IMR-90 (cell line): ENCODE results near the gene ZNF618. TPM values are rescaled to one million over a fixed set of nuclear protein-coding genes. Genes with fewer than 3 reads are reported as not detected.

Experiments
- ATAC-seq: fragments of 200-7000 bp; cut with Tn5 transposase; 2 replicates; pipeline ENCODE4 v1.9.1; 2020; ENCODE audit warnings: low read depth, mild to moderate bottlenecking, moderate library complexity
- BruUV-seq: library from RNA; stranded (reverse); fragments of 400-500 nt; replicated peaks from 2 replicates; lab custom pipeline; 2021; lab: Mats Ljungman, UMichigan
- CTCF ChIA-PET: fragments of 300-600 bp; formaldehyde crosslinking; extraction: SDS; loops from one replicate; lab custom pipeline; 2021; ENCODE audit warnings: antibody characterized with exemption; lab: Yijun Ruan, JAX
- POLR2A ChIA-PET: fragments of 300-600 bp; sonication (Branson Sonifier 250); formaldehyde crosslinking; loops from one replicate; lab custom pipeline; 2022; ENCODE audit warnings: antibody characterized with exemption; ENCODE audit not compliant: unreplicated experiment; lab: Charles Lee
- DNase-seq: peaks from one replicate; pipeline ENCODE4 v3.0.0; 2013
- H2AFZ ChIP-seq: replicated peaks from 2 replicates; pipeline ENCODE3; 2013; ENCODE audit warnings: low read length, mild to moderate bottlenecking; ENCODE audit not compliant: poor library complexity
- H2AK5ac ChIP-seq: 2 replicates; pipeline ENCODE4 v1.6.1; 2013; ENCODE audit warnings: low read depth, low read length, inconsistent platforms
- H2AK9ac ChIP-seq: replicated peaks from 2 replicates; pipeline ENCODE3; 2013; ENCODE audit warnings: mild to moderate bottlenecking, low read depth, low read length, moderate library complexity; ENCODE audit not compliant: poor library complexity
- H2BK120ac ChIP-seq: 2 replicates; pipeline ENCODE4 v1.6.1; 2013; ENCODE audit warnings: low read depth, low read length, inconsistent platforms
- H2BK15ac ChIP-seq: 3 replicates; pipeline ENCODE4 v1.6.1; 2013; ENCODE audit warnings: low read depth, low read length, inconsistent platforms
- H2BK20ac ChIP-seq: 2 replicates; pipeline ENCODE4 v1.6.1; 2013; ENCODE audit warnings: low read depth, mild to moderate bottlenecking, inconsistent platforms, low read length, moderate library complexity
- H2BK5ac ChIP-seq: 2 replicates; pipeline ENCODE4 v1.6.1; 2013; ENCODE audit warnings: mild to moderate bottlenecking, low read depth, low read length, inconsistent platforms; ENCODE audit not compliant: poor library complexity, severe bottlenecking
- H3K14ac ChIP-seq: replicated peaks from 2 replicates; pipeline ENCODE4 v1.6.1; 2013; ENCODE audit warnings: low read depth, low read length, inconsistent platforms
- H3K18ac ChIP-seq: 2 replicates; pipeline ENCODE4 v1.6.1; 2013; ENCODE audit warnings: low read depth, low read length, control low read depth
- H3K23ac ChIP-seq: 2 replicates; pipeline ENCODE4 v1.6.1; 2013; ENCODE audit warnings: low read depth, low read length, inconsistent platforms
- H3K27ac ChIP-seq: 2 replicates; pipeline ENCODE4 v1.5.1; 2013; ENCODE audit warnings: mild to moderate bottlenecking, control low read depth, low read length; ENCODE audit not compliant: insufficient read depth
- H3K27me3 ChIP-seq: 2 replicates; pipeline ENCODE4 v1.6.1; 2013; ENCODE audit warnings: low read length; ENCODE audit not compliant: control insufficient read depth, insufficient read depth
- H3K36me3 ChIP-seq: 2 replicates; pipeline ENCODE4 v1.6.1; 2013; ENCODE audit warnings: low read length, mixed read lengths; ENCODE audit not compliant: control insufficient read depth, insufficient read depth
- H3K4ac ChIP-seq: 2 replicates; pipeline ENCODE4 v1.6.1; 2013; ENCODE audit warnings: low read depth, low read length, inconsistent platforms
- H3K4me1 ChIP-seq: 2 replicates; pipeline ENCODE4 v1.6.1; 2013; ENCODE audit warnings: low read length, mixed read lengths; ENCODE audit not compliant: control insufficient read depth, insufficient read depth
- H3K4me2 ChIP-seq: 2 replicates; pipeline ENCODE4 v1.6.1; 2013; ENCODE audit warnings: low read depth, mild to moderate bottlenecking, control low read depth, low read length, moderate library complexity
- H3K4me3 ChIP-seq: 2 replicates; pipeline ENCODE4 v1.5.1; 2013; ENCODE audit warnings: low read depth, mild to moderate bottlenecking, control low read depth, low read length, moderate library complexity; ENCODE audit not compliant: insufficient read depth
- H3K56ac ChIP-seq: 2 replicates; pipeline ENCODE4 v1.6.1; 2013; ENCODE audit warnings: low read length, inconsistent platforms; ENCODE audit not compliant: insufficient read depth; ENCODE audit errors: extremely low read depth
- H3K79me1 ChIP-seq, 2 experiments: 2 replicates each; pipeline ENCODE4 v1.6.1; 2013; ENCODE audit warnings: low read length in 2 of 2, inconsistent platforms in 1 of 2, low read depth in 1 of 2
- H3K9ac ChIP-seq: 2 replicates; pipeline ENCODE4 v1.6.1; 2013; ENCODE audit warnings: low read depth, low read length, control low read depth
- H3K9me1 ChIP-seq: 2 replicates; pipeline ENCODE4 v1.6.1; 2013; ENCODE audit warnings: low read length, inconsistent platforms; ENCODE audit not compliant: insufficient read depth
- H3K9me3 ChIP-seq: 2 replicates; pipeline ENCODE4 v1.6.1; 2013; ENCODE audit warnings: low read length; ENCODE audit not compliant: control insufficient read depth, insufficient read depth
- H4K20me1 ChIP-seq: 2 replicates; pipeline ENCODE4 v1.6.1; 2013; ENCODE audit warnings: low read length, inconsistent platforms; ENCODE audit not compliant: insufficient read depth
- H4K5ac ChIP-seq: 2 replicates; pipeline ENCODE4 v1.6.1; 2013; ENCODE audit warnings: mild to moderate bottlenecking, low read depth, low read length, control low read depth
- H4K8ac ChIP-seq, 2 experiments: 2 replicates each; pipeline ENCODE4 v1.6.1; 2013; ENCODE audit warnings: low read depth in 2 of 2, low read length in 2 of 2, control low read depth in 1 of 2, inconsistent platforms in 1 of 2
- H4K91ac ChIP-seq: 2 replicates; pipeline ENCODE4 v1.6.1; 2013; ENCODE audit warnings: low read depth, low read length, inconsistent platforms; ENCODE audit not compliant: insufficient read depth
- CTCF ChIP-seq: conservative IDR thresholded peaks from 2 replicates; pipeline ENCODE4 v1.5.1; 2012; ENCODE audit warnings: mild to moderate bottlenecking, low read depth, low read length, improper control_type of control experiment
- FOS ChIP-seq: fragments of 150-350 bp; IDR thresholded peaks from 2 replicates; pipeline ENCODE4 v1.6.1; 2016; ENCODE audit warnings: low read depth, low read length
- MAFK ChIP-seq: IDR thresholded peaks from 2 replicates; pipeline ENCODE4 v1.6.1; 2012; ENCODE audit warnings: low read depth, low read length, improper control_type of control experiment
- MAZ ChIP-seq: IDR thresholded peaks from 2 replicates; pipeline ENCODE4 v1.6.1; 2012; ENCODE audit warnings: low read depth, mild to moderate bottlenecking, low read length, improper control_type of control experiment, moderate library complexity, borderline replicate concordance
- NFE2L2 ChIP-seq: fragments of 150-350 bp; IDR thresholded peaks from 2 replicates; pipeline ENCODE4 v1.6.1; 2016; ENCODE audit warnings: low read depth, mild to moderate bottlenecking, low read length
- POLR2A ChIP-seq: IDR thresholded peaks from 2 replicates; pipeline ENCODE4 v1.6.1; 2012; ENCODE audit warnings: mild to moderate bottlenecking, low read depth, low read length
- RCOR1 ChIP-seq: IDR thresholded peaks from 2 replicates; pipeline ENCODE4 v1.6.1; 2012; ENCODE audit warnings: mild to moderate bottlenecking, low read length, improper control_type of control experiment; ENCODE audit not compliant: insufficient replicate concordance
- WGBS, 2 experiments: methylation state at CpG; one replicate each; pipeline versions ENCODE4 v1.1.5 to v1.1.7; 2013; ENCODE audit warnings: missing lambda C conversion rate in 2 of 2; ENCODE audit not compliant: insufficient read length in 1 of 2; ENCODE audit errors: extremely low coverage in 2 of 2; 5-methylcytosine and 5-hydroxymethylcytosine counted together
- dilution Hi-C: fragments of 300-500 bp; cut with HindIII; formaldehyde crosslinking; loops from one replicate; pipeline ENCODE4 v1.14.3; 2018; ENCODE audit warnings: low sequenced_read_pairs; ENCODE audit not compliant: unreplicated experiment
- in situ Hi-C: fragments of 300-500 bp; cut with MboI; formaldehyde crosslinking; loops from 3 replicates; pipeline ENCODE4 v1.14.3; 2019; ENCODE audit warnings: low sequenced_read_pairs, inconsistent platforms, mixed read lengths
- intact Hi-C: fragments of 100-400 bp; cut with micrococcal nuclease; formaldehyde crosslinking; loops from 2 replicates; pipeline ENCODE4 v1.10.0; 2022
- polyA plus RNA-seq, 3 experiments: library from polyadenylated mRNA; depleted of rRNA; stranded (reverse); fragments of >200 nt; gene quantifications; 2 replicates each; pipeline ENCODE4 v1.2.3, GENCODE V29; 2012; ENCODE audit warnings: low replicate concordance in 1 of 3
- total RNA-seq: library from RNA; depleted of rRNA; stranded (reverse); fragments of >200 nt; gene quantifications from 2 replicates; pipeline ENCODE4 v1.2.3, GENCODE V29; 2012

ZNF618 gene
- total and polyA plus RNA-seq, 2 of the 4 experiments (the other 2 are of a cell fraction) = 8.2 to 9.4 TPM

GRCh38 chr9:114058688-114059046 is 182.6 kb downstream of the ZNF618 start (continued):
- no peak for TF ChIP-seq CTCF

GRCh38 chr9:114059047-114059803 is 183.1 kb downstream of the ZNF618 start:
- no peak overlapping the region for H3K56ac ChIP-seq
- no peak for TF ChIP-seq RCOR1
- TF ChIP-seq FOS = no peak
- TF ChIP-seq MAFK = no peak
- no peak for TF ChIP-seq CTCF
- no peak for TF ChIP-seq NFE2L2
- no peak for TF ChIP-seq MAZ
- no peak for TF ChIP-seq POLR2A
- H3K18ac ChIP-seq = no peak overlapping the region
- in situ Hi-C loops = no loop called here
- no peak overlapping the region for H3K14ac ChIP-seq
- H3K4me2 ChIP-seq = no peak overlapping the region
- no CpG with 5 or more reads among the region's 8 CpGs for WGBS, 2 experiments
- no peak overlapping the region for H2AK9ac ChIP-seq
- intact Hi-C loops = no loop called here
- no peak overlapping the region for H2AK5ac ChIP-seq
- no peak overlapping the region for H2BK15ac ChIP-seq
- ChIA-PET POLR2A (no interaction called here), CTCF (interaction anchor here (0.6 kb wide), 1 partner anchor 230 kb away, joined by 3 read pairs; no protein-coding TSS in a partner anchor)
- dilution Hi-C loops = no loop called here
- H3K9ac ChIP-seq = no peak overlapping the region
- no peaks in the 10 kb centered on the region for H3K79me1 ChIP-seq
- no peaks in the 10 kb centered on the region for H4K20me1 ChIP-seq
- H4K8ac ChIP-seq = no peak overlapping the region
- H2BK20ac ChIP-seq = no peak overlapping the region
- peaks cover 4% of the 10 kb centered on the region; the same call in 1 of the 2 replicates for H3K36me3 ChIP-seq
- peak; percentile 35; the same call in 1 of the 2 replicates for ATAC-seq
- H4K91ac ChIP-seq = no peak overlapping the region
- H3K9me1 ChIP-seq = 0 out of 2 replicates have a peak, but pooled peaks cover 4% of the 10 kb centered on the region
- H3K27me3 ChIP-seq = peaks cover 8% of the 10 kb centered on the region
- no peak overlapping the region for H2BK5ac ChIP-seq
- no peak overlapping the region for H3K27ac ChIP-seq
- H3K4ac ChIP-seq = no peak overlapping the region
- H3K9me3 ChIP-seq = no peaks in the 10 kb centered on the region
- no peak overlapping the region for H2AFZ ChIP-seq
- DNase-seq = no peak
- H2BK120ac ChIP-seq = no peak overlapping the region
- no peaks in the 10 kb centered on the region for H3K4me1 ChIP-seq
- no peak overlapping the region for H3K4me3 ChIP-seq
- no TSS peak for BruUV-seq
- no peak overlapping the region for H4K5ac ChIP-seq
- no peak overlapping the region for H3K23ac ChIP-seq
